ENCODE data around the gene ANKRD27.

DNA sequence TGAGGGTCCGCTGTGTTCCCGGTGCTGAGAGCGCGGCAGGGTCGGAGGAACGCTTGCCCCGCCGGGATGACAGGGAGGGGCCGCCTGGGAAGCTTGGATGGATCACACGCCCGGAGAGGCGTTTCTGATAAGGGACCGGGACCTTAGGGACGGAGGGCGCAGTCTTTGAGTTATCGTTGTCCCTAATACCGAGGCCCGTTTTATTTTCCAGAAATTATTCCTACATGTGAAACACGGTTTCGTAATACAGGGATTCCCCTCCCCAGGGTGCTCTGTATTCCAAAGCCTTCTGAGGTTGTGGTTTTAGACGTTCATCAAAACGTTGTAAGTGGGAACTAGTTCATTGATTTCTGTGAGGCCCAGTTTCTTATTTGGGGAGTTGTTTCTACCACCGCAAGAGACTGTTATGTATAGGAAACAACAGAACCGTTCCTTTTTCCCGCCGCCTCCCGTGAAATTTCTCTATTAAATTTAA lies 93.2 kb downstream of the ANKRD27 start:
- TF ChIP-seq, protein P1, sequence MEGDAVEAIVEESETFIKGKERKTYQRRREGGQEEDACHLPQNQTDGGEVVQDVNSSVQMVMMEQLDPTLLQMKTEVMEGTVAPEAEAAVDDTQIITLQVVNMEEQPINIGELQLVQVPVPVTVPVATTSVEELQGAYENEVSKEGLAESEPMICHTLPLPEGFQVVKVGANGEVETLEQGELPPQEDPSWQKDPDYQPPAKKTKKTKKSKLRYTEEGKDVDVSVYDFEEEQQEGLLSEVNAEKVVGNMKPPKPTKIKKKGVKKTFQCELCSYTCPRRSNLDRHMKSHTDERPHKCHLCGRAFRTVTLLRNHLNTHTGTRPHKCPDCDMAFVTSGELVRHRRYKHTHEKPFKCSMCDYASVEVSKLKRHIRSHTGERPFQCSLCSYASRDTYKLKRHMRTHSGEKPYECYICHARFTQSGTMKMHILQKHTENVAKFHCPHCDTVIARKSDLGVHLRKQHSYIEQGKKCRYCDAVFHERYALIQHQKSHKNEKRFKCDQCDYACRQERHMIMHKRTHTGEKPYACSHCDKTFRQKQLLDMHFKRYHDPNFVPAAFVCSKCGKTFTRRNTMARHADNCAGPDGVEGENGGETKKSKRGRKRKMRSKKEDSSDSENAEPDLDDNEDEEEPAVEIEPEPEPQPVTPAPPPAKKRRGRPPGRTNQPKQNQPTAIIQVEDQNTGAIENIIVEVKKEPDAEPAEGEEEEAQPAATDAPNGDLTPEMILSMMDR (IDR thresholded peaks at IDR 0.05), result no peak
- TF ChIP-seq POLR2A (IDR thresholded peaks at IDR 0.05), result no peak

All from Peyer's patch (tissue), 4 donors.